Muscle of back (tissue), 11 donors: ENCODE data around the gene GNAZ. TPM values are rescaled to one million over a fixed set of nuclear protein-coding genes. Genes with fewer than 3 reads are reported as not detected.

Experiments
- DNase-seq, 3 donors: peaks; one replicate each; pipeline versions ENCODE4 v3.0.0 to v3.0.0-alpha.2; 2013
- polyA plus RNA-seq, 10 donors: library from polyadenylated mRNA; unstranded; fragments of 120-200 nt; gene quantifications; one replicate each; pipeline ENCODE4 v1.2.1, GENCODE V29; 2013; ENCODE audit not compliant: insufficient read length in 10 of 10

GNAZ gene
- polyA plus RNA-seq, 10 donors, result 1.9 to 4.0 (median 3.0) TPM

DNA sequence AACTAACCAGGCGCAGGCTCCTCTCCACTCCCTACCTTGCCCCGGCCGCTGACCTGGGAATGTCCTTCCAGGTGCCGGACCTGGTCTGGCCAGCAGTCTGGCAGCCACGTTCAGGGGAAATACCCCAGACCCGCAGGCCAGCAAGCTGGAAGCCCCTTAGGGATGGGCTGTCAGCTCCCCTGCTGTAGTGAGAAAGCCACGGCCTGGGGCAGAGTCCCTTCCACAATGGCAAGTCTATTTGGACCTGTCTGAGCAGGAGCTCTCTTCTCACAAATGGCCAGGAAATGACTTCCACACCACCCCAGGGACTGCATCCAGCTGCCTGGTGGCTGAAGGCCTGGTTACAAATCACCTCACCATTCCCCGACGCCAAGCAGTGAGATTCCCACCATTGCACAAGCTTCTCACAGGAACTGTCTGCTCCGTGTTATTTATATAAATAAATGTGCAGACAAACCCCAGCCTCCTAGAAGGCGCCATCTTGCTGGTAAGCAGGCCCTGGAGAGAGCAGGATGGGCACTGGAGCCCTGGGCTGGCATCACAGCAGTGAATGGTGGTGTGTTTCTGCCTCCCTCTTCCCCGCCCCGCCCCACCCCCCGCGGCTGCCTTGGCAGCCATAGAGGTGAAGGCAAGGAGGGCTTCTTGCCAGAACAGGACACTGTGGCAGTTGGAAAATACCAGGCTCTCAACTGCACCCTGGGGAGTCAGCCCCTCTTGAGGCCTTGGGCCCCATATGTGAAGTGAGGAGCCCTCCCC is 47.8 kb downstream of the GNAZ start:
- DNase-seq, result no peak

DNA sequence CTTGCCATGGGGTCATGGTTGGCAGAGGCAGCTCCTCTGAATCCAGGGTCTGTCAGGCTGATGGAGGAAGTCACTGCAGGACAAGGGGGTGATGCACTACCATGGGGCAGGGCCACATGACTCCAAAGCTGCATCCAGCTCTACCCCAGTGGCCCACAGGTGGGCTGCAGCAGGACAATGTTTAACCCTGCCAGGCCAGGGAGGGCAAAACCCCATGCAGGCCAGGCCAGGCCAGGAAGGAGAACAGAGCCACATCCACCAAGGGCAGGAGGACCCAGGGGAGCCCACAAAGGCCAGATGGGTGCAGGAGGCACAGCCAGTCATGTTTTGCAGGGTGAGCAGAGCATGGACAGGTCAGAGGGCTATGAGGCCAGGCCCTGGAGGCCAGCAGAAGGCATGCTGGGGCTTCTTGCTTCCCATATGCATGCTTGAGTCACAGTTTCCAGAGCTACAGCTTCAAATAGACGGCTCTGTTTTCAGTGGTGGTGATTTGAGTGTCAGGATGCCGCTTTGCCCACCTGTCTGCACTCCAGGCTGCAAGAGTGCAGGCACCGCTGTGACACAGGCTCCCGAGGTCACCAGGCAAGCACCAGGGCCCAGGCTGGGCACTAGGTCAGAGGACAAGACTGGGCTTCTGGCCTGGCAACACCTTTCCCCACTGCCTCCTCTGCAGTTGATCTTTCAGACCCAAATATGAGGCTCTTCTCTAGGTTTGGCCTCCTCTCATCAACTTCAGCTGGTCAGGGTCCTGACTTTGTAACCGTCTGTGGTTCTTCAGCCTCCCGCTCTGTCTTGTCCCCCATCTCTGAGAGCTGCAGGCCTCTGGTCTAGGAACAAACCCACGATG is 48.6 kb downstream of the GNAZ start:
- no peak for DNase-seq

DNA sequence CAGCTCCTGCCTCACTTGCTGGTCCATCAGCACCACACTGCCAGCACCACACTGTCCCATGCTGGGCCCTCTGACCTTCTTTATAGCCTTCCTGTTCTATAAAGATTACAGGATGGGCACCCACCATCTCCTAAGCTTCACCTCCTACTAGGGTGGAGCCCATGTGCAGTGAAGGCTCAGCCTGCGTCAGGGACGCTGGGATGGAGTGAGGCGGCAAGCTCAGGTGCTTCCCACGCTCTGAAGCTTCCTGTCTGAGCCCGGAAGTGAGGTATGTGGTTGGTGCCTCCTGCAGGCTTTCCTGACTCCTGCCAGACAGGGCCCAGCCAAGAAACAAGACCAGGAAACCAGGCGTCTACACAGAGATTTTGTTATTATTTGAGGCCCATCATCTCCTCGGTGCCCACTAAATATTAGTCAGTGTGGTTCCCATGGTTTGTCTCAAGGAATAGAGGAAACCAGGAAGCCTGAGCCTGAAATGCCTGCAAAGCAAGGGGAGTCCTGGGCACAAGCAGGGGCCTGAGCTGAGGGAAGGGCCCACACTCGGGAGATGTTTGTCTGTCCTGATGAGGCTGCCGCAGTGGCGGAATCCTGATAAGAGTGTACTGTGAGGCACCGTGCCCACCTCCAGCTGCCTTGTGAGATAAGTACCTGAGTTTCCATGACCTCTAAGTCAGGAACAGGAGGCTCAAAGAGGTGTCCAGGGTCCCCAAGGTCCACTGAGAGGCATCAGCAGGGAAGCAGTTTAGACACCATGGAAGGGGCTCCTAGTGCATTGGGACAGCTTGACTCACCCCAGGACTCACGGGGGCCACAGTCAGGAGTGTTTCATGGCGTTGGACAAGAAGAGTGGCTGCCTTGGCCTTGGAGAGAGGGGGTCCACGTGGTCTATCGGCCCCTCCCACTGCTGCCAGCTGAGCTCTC is 49.4 kb downstream of the GNAZ start:
- no peak for DNase-seq

DNA sequence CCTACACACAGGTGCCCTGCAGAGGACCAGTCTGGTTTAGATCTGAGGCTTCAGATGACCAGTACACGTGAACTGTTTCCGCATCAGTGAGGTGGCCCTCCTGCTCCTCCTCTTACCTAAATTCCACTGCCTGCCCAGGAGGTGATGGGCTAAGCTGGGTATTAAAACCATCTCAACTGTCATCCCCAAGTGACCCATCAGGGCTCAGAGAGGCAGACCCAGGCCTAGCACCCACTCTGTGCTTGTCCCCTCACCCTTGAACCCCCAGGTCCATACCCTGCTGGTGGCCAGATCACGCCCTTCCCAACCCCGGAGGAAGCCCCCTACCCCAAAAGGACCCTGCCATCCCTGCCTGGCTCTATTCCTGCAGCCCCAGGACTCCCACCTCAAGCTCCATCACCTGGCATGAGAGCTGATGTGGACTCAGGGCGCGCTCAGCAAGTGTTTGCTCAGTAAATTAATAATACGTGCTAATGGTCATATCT is 50.1 kb downstream of the GNAZ start:
- no peak for DNase-seq

DNA sequence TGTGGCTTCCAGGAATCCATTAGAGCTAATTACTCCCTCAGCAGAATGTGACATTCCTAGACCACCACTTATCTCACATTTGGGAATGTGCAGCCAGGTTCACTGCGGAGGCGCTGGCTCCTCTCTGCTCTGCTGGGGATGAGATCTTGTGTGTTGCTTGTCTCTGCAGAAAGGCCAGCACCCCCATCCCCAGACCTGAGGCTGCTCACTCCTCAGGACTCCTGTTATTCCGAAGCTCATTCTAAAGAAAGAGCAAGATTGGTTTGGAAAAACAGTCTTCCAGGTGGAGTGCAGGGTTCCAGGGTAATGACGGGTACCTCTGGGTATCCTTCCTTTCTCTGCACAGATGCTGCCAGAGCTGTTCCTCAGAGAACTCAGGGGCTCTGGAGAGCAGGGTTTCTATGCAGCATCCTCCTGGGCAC is 50.7 kb downstream of the GNAZ start:
- DNase-seq, result no peak

DNA sequence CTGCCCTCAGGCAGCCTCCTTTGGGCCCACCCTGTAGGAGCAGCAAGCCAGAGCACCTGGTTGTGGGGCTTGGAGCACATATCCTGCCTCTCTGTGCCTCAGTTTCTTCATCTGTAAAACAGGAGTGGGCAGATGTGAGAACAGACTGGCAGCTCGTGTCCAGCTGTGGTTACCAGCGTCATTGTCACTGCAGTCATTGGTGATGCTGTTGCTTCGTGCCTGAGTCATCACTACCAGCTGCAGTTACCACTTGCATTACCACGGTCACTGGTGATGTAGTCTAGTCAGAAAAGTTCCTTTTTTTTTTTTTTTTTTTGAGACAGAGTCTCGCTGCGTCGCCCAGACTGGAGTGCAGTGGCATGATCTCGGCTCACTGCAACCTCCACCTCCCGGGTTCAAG is 51.1 kb downstream of the GNAZ start:
- no peak for DNase-seq

DNA sequence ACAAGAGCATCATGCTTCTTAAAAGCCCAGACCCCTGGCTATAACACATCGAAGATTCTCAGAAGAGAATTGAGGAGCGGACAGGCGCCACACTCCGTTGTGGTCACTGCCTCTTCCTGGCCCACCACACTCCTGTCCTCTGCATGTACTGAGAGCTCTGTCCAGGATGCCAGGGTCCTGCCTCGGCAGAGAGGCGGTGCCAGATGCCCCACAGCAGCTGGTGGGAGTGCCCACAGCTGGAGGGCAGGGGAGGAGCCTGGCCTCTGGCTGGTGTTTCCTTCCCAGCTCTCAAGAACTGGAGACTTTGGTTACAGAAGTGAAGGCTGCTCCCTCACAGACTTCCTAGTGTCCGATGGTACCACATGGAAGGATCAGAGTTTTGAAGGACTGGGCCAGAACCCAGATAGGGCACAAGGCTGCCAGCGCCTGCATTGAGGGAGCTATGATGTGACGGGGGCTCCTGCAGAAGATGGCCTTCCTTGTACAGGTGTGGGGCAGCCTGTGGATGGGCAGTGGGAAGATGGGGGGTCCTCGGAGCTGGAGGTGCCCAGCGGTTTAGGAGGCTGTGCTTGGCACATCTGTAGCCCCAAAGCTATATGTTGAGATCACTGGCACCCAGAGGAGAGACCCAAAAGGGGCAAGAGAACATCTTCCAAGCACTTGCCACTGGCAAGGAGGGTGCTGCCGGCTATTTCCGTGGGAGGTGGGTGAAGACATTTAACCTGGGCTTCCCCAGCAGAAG is 52.1 kb downstream of the GNAZ start:
- peak in 1 of 3 donors; percentile 45 for DNase-seq

DNA sequence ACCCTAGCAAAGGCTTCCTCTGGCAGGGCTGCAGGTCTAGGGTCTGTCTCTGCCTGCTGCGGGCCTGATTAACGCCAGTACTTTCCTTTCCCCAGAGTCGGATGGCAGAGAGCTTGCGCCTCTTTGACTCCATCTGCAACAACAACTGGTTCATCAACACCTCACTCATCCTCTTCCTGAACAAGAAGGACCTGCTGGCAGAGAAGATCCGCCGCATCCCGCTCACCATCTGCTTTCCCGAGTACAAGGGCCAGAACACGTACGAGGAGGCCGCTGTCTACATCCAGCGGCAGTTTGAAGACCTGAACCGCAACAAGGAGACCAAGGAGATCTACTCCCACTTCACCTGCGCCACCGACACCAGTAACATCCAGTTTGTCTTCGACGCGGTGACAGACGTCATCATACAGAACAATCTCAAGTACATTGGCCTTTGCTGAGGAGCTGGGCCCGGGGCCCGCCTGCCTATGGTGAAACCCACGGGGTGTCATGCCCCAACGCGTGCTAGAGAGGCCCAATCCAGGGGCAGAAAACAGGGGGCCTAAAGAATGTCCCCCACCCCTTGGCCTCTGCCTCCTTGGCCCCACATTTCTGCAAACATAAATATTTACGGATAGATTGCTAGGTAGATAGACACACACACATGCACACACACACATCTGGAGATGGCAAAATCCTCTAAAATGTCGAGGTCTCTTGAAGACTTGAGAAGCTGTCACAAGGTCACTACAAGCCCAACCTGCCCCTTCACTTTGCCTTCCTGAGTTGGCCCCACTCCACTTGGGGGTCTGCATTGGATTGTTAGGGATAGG is 52.9 kb downstream of the GNAZ start:
- no peak for DNase-seq

DNA sequence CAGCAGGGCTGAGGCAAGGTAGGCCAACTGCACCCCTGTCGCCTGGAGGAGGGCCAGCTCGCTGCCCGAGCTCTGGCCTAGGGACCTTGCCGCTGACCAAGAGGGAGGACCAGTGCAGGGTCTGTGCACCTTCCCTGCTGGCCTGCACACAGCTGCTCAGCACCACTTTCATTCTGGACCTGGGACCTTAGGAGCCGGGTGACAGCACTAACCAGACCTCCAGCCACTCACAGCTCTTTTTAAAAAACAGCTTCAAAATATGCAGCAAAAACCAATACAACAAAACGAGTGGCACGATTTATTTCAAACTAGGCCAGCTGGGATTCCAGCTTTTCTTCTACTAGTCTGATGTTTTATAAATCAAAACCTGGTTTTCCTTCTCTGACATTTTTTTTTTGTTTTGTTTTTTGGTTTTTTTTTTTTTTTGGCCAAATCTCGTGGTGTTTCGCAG is 53.5 kb downstream of the GNAZ start:
- DNase-seq, result no peak

DNA sequence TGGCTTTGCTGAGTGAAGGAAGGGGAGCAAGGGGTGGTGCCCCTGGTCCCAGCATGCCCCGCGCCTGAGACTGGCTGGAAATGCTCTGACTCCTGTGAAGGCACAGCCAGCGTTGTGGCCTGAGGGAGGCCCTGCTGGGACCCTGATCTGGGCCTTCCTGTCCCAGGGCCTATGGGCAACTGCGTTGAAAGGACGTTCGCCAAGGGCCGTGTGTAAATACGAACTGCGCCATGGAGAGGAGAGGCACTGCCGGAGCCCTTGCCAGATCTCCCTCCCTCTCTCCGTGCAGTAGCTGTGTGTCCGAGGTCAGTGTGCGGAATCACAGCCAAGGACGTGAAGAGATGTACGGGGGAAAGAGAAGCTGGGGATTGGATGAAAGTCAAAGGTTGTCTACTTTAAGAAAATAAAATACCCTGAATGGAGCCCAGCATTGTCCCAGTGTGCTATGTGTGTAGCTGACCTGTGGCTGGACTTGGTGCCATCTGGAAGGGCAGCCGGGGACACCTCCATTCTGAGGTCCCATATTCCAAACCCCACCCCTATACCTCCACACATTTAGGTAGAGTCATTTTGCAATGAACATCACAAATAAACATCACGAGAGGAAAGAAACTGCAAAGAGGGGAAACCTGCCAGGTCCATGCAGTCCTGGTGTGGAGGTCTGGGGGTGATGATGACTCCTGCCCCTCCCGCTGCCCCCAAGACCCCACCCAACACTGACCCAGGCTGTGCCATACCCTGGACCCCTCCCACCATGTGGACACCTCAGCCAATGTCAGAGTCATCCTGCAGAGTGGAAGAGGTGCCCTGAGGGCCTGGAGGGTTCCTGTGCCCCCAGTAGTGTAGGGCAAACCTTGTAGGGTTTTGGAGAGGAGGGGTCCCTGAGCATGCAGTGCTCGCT is 54.5 kb downstream of the GNAZ start:
- peak in 1 of 3 donors; percentile 45 for DNase-seq

DNA sequence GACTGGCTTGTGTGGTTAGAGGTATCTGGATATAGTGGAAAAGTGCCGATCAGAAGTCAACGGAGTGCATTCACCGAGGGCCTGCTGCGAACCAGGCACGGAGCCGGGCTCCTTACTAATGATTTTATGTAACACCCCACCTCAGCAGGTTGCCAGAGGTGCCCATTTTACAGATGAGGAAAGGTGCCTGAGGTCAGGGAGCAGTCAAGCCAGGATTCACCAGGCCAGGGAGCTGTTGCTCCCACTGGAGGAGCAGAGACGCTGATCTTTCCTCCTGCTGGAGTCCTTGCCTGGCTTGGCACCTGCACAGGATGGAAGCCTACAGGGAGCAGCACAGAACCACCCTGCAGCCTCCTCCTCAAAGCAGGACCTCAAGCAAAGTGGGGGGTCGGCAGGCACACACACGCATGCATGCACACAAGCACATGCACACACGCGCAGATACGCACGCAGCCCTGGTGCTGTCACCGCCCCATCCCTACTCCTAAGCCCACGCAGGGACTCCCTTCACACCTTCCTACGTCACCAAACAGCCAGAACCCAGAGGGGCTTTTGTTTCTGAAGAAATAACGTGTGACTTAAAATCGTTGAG is 55.3 kb downstream of the GNAZ start:
- DNase-seq, result no peak

DNA sequence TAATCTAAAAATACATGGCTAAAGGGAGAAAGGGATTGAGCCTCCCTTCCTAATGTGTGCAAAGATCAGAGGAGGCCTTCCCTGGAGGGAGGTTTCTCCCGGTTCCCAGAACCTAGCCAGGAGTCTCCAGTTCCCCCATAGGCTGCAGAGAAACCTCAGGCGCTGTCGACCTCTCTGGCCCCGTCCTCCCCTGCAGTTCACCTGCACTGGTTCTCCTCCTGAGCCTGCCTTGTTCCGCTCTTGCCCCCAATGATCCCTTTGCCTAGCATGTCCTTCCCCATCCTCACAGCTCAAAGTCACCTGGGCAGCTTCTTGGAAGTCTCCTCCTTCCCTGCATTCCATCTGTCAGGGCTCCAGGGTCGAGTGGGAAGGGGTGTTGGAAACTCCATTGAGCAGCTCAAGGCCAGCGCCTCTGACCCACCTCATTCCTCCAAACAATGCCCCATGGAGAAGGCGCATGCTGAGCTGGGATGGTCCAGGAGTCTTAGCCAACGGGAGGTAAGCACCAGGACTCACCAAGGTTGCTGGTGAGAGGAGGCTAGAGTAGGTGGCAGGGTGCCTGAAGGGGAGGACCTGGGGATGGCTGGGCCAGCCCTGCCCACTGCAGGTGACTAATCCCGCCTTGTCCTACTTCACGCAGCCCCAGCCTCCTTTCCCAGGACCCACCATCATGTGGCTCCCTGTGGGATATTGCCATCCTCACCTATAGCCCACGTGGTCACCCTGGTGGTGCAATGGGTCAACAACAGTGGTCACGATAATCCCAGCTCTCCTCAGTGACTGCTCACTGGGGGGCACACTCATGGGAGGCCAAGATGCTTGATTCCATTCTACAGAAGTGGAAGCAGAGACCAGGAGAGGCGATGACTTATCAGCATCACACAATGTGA is 56.1 kb downstream of the GNAZ start:
- DNase-seq, result no peak

DNA sequence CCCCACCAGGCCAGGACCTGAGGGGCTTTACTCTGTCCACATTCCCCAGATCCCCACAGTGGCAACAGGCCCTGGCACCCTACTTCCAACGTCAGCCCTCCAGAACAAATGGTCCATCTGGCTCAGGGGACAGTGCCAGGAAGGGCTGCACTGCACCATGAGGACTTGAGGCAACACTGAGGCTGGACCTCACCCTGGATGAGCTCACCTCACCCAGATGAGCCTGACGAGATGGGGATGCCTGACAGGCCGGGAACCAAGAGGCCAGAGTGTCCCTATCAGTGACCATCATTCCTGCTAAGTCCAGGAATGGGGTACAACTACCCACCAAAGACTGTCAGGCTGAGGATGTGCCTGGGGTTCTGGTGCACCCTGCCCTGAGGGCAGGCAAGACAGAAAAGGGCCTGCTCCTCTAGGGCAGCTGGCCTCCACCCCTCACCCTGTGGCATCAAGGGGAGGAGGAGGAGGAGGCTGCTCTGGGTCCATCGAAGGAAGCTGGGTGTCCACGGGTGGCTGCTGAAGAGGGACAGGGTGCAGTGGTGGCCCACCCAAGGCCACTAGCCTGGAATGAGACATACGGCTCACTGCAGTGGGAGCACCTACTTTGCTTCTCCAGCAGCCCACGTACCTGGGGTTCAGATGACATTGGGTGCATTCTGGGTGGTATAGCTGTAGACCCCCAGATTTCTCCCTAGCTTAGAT is 56.9 kb downstream of the GNAZ start:
- DNase-seq, result no peak

DNA sequence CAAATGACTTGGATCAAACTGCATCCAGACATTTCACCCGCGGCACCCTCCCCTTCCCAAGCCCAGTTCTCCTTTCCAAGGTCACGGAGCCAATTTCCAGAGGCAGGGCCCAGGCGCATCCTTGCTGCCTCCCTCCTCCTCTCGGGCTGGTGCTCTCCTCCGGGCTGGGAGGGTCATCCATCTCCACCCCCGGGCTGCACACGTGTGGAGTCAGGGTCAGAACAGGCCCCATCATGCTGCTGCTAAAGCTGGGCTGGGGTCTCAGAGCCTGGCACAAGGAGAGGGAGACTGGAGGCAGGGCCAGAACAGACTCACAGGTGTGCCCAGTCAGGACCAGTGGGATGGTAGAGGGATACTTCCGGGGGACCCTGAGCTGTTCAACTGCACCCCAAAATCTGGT is 57.5 kb downstream of the GNAZ start:
- no peak for DNase-seq

DNA sequence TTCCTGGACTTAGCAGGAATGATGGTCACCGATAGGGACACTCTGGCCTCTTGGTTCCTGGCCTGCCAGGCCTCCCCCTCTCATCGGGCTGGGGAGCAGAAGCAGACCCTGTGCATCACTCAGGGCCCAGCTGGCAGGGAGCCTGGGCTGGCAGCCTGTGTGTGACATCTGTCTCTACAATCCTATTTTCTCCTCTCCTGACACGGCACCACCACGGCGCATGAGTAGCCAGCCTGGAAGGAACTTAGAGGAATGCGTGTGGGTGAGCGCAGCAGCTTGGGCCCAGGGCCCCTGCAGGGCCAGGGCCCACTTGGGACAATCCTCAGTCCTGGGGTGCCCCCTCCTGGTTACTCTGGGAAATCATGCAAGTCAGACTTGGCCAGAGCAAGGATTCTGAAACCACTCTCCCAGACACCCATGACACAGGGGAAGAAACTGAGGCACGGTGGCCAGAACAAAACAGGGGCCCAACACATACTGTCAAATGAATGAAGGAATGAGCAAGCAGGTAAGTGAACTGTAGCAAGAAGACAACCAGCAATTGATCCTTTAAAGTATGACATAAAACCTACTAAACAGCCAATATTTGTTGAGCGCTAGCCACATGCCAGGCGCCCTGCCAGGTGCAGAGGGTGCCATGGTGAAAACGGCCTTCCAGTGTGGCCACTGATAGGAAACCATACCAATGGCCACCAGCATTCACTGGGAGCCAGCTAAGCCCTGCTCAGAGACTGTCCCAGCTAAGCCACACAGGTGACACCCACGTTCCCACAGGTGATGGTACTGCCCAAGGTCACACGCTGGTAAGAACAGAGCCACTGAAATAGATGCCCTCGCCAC is 58.2 kb downstream of the GNAZ start:
- peak; percentile 59 to 78 (median 70) for DNase-seq

DNA sequence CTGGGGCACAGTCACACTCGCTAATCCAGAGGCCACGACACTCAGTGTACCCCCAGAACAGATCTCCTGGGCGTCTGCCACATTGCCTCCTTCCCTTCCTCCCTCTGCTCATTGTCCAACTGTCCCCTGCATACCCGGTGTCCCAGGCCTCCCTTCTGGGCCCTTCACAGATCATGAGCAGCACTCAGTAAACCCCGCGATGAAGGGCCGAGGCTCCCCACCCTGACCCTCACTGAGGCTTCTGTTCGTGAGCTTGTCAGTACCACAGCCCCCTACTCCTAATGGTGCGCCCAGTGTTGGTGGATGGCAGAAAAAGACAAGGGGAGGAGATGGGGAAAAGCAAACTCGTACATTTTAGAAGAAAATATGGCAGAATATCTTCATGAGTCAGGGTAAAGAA is 58.8 kb downstream of the GNAZ start:
- no peak for DNase-seq
